HepG2 (cell line): ENCODE data around the gene FAF1. TPM values are rescaled to one million over a fixed set of nuclear protein-coding genes. Genes with fewer than 3 reads are reported as not detected.

Experiments
- AGO1 ChIP-seq: fragments of 200-400 bp; formaldehyde crosslinking; IDR thresholded peaks from 2 replicates; pipeline ENCODE4 v1.6.1; 2017; ENCODE audit warnings: mild to moderate bottlenecking, low read depth, low read length, moderate library complexity; ENCODE audit not compliant: poor library complexity, severe bottlenecking
- CBX5 ChIP-seq: sonication (generic); formaldehyde crosslinking; IDR thresholded peaks from 2 replicates; pipeline ENCODE4 v1.4.0; 2020; ENCODE audit warnings: missing genetic modification reagents, borderline replicate concordance
- EP300 ChIP-seq, 3 experiments: sonication (generic) in 1 of 3; formaldehyde crosslinking in 1 of 3; IDR thresholded peaks; 2 replicates each; pipeline versions ENCODE4 v1.5.1 to v1.6.1; 2011 to 2020; ENCODE audit warnings: low read depth in 2 of 3, low read length in 2 of 3, borderline replicate concordance in 1 of 3, improper control_type of control experiment in 1 of 3, mild to moderate bottlenecking in 1 of 3, missing genetic modification reagents in 1 of 3, moderate library complexity in 1 of 3
- EZH2 ChIP-seq: conservative IDR thresholded peaks from 2 replicates; pipeline ENCODE4 v1.6.1; 2012; ENCODE audit warnings: mild to moderate bottlenecking, low read depth, low read length, moderate library complexity
- FOSL2 ChIP-seq: sonication (generic); formaldehyde crosslinking; IDR thresholded peaks from 2 replicates; pipeline ENCODE4 v1.4.0; 2020; ENCODE audit warnings: missing genetic modification reagents
- GPN1 ChIP-seq: sonication (generic); formaldehyde crosslinking; IDR thresholded peaks from 2 replicates; pipeline ENCODE4 v1.5.1; 2020; ENCODE audit warnings: missing genetic modification reagents, borderline replicate concordance
- KDM5A ChIP-seq: fragments of 200-600 bp; sonication (generic); IDR thresholded peaks from 2 replicates; pipeline ENCODE4 v1.7.0; 2018; ENCODE audit warnings: antibody characterized with exemption, mild to moderate bottlenecking, low read length, borderline replicate concordance
- NAIF1 ChIP-seq: sonication (generic); formaldehyde crosslinking; IDR thresholded peaks from 2 replicates; pipeline ENCODE4 v1.5.0; 2020; ENCODE audit warnings: mild to moderate bottlenecking, missing genetic modification reagents, borderline replicate concordance
- NCOA1 ChIP-seq: sonication (generic); formaldehyde crosslinking; IDR thresholded peaks from 2 replicates; pipeline ENCODE4 v1.9.0; 2021; ENCODE audit warnings: missing genetic modification reagents
- PLRG1 ChIP-seq: fragments of 450-650 bp; conservative IDR thresholded peaks from 2 replicates; pipeline ENCODE4 v1.6.1; 2016
- RAD51 ChIP-seq: fragments of 450-650 bp; IDR thresholded peaks from 2 replicates; pipeline ENCODE4 v1.6.1; 2016; ENCODE audit warnings: borderline replicate concordance
- RBM22 ChIP-seq: fragments of 200-400 bp; formaldehyde crosslinking; optimal IDR thresholded peaks from 2 replicates; pipeline ENCODE3; 2017; ENCODE audit warnings: mild to moderate bottlenecking, low read length, moderate library complexity
- SMAD1 ChIP-seq: sonication (generic); formaldehyde crosslinking; IDR thresholded peaks from 2 replicates; pipeline ENCODE4 v1.4.0; 2020; ENCODE audit warnings: missing genetic modification reagents, low read depth, mild to moderate bottlenecking, borderline replicate concordance
- SOX6 ChIP-seq, 2 experiments: fragments of 450-650 bp in 1 of 2; sonication (generic) in 1 of 2; formaldehyde crosslinking in 1 of 2; IDR thresholded peaks; 2 replicates each; pipeline versions ENCODE4 v1.4.0 to v1.6.1; 2017 to 2020; ENCODE audit warnings: antibody characterized with exemption in 1 of 2, mild to moderate bottlenecking in 1 of 2, missing genetic modification reagents in 1 of 2
- SP4 ChIP-seq: sonication (generic); formaldehyde crosslinking; IDR thresholded peaks from 2 replicates; pipeline ENCODE4 v1.8.1; 2023; ENCODE audit warnings: mild to moderate bottlenecking, missing genetic modification reagents
- YY1 ChIP-seq: IDR thresholded peaks from 2 replicates; pipeline ENCODE4 v1.6.1; 2011; ENCODE audit warnings: low read length, low read depth, moderate library complexity, mild to moderate bottlenecking; ENCODE audit not compliant: insufficient read depth, insufficient replicate concordance
- ZBTB20 ChIP-seq: sonication (generic); formaldehyde crosslinking; IDR thresholded peaks from 2 replicates; pipeline ENCODE4 v1.8.1; 2023; ENCODE audit warnings: missing genetic modification reagents, low read depth, mild to moderate bottlenecking, borderline replicate concordance
- ZBTB3 ChIP-seq: sonication (generic); formaldehyde crosslinking; IDR thresholded peaks from 2 replicates; pipeline ENCODE4 v1.4.0; 2020; ENCODE audit warnings: low read depth, mild to moderate bottlenecking, moderate library complexity, missing genetic modification reagents, borderline replicate concordance
- ZMAT3 ChIP-seq: sonication (generic); formaldehyde crosslinking; conservative IDR thresholded peaks from 2 replicates; pipeline ENCODE4 v1.7.0; 2021; ENCODE audit warnings: missing genetic modification reagents
- ZNF143 ChIP-seq: sonication (generic); formaldehyde crosslinking; IDR thresholded peaks from 2 replicates; pipeline ENCODE4 v1.4.0; 2020; ENCODE audit warnings: missing genetic modification reagents
- ZNF260 ChIP-seq: sonication (generic); formaldehyde crosslinking; IDR thresholded peaks from 2 replicates; pipeline ENCODE4 v1.4.0; 2020; ENCODE audit warnings: missing genetic modification reagents, low read depth, mild to moderate bottlenecking, borderline replicate concordance
- ZNF572 ChIP-seq: sonication (generic); formaldehyde crosslinking; IDR thresholded peaks from 2 replicates; pipeline ENCODE4 v1.5.1; 2020; ENCODE audit warnings: mild to moderate bottlenecking, missing genetic modification reagents
- ZNF629 ChIP-seq: sonication (generic); formaldehyde crosslinking; conservative IDR thresholded peaks from 2 replicates; pipeline ENCODE4 v1.5.0; 2020; ENCODE audit warnings: missing genetic modification reagents
- ZSCAN31 ChIP-seq: sonication (generic); formaldehyde crosslinking; IDR thresholded peaks from 2 replicates; pipeline ENCODE4 v1.5.0; 2020; ENCODE audit warnings: low read depth, mild to moderate bottlenecking, missing genetic modification reagents
- polyA plus RNA-seq, 8 experiments: library from polyadenylated mRNA; depleted of rRNA in 3 of 8; stranded (reverse) in 7 of 8; unstranded in 1 of 8; fragments of >200 nt; fragmentation: Illumina TruSeq in 4 of 8; extraction: Trizol in 4 of 8; gene quantifications; 2 replicates each; pipeline versions ENCODE4 v1.2.1 to v1.2.3, GENCODE V29; 2011 to 2016; ENCODE audit warnings: low read depth in 4 of 8, missing spikeins in 1 of 8, mixed read lengths in 1 of 8; ENCODE audit not compliant: insufficient read depth in 1 of 8
- total RNA-seq, 5 experiments: library from RNA; depleted of rRNA; stranded (reverse); fragments of >200 nt; fragmentation: Illumina TruSeq; extraction: Trizol; gene quantifications; 2 replicates each; pipeline ENCODE4 v1.2.3, GENCODE V29; 2016; ENCODE audit warnings: low read depth in 1 of 5
- TF ChIP-seq, protein P1 (sequence below): IDR thresholded peaks from 2 replicates; pipeline ENCODE4 v1.6.1; 2016; ENCODE audit warnings: mild to moderate bottlenecking, missing biosample characterization, missing genetic modification reagents
- TF ChIP-seq, protein P2 (sequence below): sonication (generic); formaldehyde crosslinking; IDR thresholded peaks from 2 replicates; pipeline ENCODE4 v1.5.0; 2020; ENCODE audit warnings: mild to moderate bottlenecking, missing genetic modification reagents

Gene FAF1
- total and polyA plus RNA-seq, 2 of the 13 experiments (the other 11 are each of a cell fraction or from before 2014, with no cell fraction given) = 19.4 to 63.3 TPM

DNA sequence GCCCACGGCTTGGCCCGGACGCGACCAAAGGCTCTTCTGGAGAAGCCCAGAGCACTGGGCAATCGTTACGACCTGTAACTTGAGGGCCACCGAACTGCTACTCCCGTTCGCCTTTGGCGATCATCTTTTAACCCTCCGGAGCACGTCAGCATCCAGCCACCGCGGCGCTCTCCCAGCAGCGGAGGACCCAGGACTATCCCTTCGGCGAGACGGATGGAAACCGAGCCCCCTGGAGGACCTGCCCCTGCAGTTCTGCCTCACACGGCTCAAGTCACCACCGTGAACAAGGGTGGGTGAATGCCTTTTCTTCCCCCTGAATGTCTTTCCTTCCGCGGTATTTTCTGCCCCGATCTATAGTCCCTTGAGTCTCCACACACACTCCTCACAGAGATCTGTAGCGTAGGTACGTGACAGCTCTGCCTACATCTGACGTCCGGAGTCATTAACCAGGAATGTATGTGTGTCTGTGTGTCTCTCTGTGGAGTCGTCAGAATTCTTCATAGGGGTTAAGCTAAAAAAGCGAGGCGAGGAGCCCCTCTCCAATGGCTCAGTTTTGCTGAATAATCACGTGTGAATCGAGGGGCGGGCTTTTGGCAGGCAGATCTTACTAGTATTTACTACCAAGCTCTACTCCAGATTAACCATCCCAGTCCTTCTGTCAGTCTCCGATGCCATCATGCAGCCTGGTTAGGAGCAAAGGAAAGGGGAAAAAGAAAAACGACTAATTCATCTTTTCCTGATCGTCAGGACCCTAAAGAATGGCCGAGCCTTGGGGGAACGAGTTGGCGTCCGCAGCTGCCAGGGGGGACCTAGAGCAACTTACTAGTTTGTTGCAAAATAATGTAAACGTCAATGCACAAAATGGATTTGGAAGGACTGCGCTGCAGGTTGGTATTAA, 9.8 kb upstream of the FAF1 start, which contains the start of gene CDKN2C (continued):
- peak; percentile 37; the same call in 1 of the 2 replicates for TF ChIP-seq KDM5A
- TF ChIP-seq EP300 (IDR thresholded peaks at IDR 0.05; ENCODE audit: low read depth in 2 of 2, low read length in 2 of 2) = no peak
- no peak for TF ChIP-seq EP300 (CRISPR knock-in tag; IDR thresholded peaks at IDR 0.05; ENCODE audit: borderline replicate concordance)
- TF ChIP-seq RAD51 = no peak
- no peak for TF ChIP-seq ZNF629 (CRISPR knock-in tag)
- TF ChIP-seq, protein P1, sequence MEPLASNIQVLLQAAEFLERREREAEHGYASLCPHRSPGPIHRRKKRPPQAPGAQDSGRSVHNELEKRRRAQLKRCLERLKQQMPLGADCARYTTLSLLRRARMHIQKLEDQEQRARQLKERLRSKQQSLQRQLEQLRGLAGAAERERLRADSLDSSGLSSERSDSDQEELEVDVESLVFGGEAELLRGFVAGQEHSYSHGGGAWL (CRISPR knock-in tag) = no peak
- no peak for TF ChIP-seq AGO1
- no peak for TF ChIP-seq PLRG1
- peak; percentile 16; the same call in 1 of the 2 replicates for TF ChIP-seq ZSCAN31 (CRISPR knock-in tag)
- TF ChIP-seq ZBTB3 (CRISPR knock-in tag) = no peak
- peak; percentile 8; the same call in 1 of the 2 replicates for TF ChIP-seq FOSL2 (CRISPR knock-in tag)
- TF ChIP-seq YY1 = no peak
- TF ChIP-seq SP4 = peak; percentile 1; the same call in 1 of the 2 replicates
- TF ChIP-seq EZH2 = no peak
- TF ChIP-seq NCOA1 (CRISPR knock-in tag) = no peak
- TF ChIP-seq ZBTB20 = 0 out of 2 replicates have a peak, but pooled peaks have one; percentile 39
- peak; percentile 67 for TF ChIP-seq ZNF572
- no peak for TF ChIP-seq ZNF260 (CRISPR knock-in tag)
- TF ChIP-seq GPN1 (CRISPR knock-in tag) = no peak
- no peak for TF ChIP-seq NAIF1 (CRISPR knock-in tag)
- no peak for TF ChIP-seq SMAD1 (CRISPR knock-in tag)
- TF ChIP-seq ZNF143 = no peak
- TF ChIP-seq, protein P2, sequence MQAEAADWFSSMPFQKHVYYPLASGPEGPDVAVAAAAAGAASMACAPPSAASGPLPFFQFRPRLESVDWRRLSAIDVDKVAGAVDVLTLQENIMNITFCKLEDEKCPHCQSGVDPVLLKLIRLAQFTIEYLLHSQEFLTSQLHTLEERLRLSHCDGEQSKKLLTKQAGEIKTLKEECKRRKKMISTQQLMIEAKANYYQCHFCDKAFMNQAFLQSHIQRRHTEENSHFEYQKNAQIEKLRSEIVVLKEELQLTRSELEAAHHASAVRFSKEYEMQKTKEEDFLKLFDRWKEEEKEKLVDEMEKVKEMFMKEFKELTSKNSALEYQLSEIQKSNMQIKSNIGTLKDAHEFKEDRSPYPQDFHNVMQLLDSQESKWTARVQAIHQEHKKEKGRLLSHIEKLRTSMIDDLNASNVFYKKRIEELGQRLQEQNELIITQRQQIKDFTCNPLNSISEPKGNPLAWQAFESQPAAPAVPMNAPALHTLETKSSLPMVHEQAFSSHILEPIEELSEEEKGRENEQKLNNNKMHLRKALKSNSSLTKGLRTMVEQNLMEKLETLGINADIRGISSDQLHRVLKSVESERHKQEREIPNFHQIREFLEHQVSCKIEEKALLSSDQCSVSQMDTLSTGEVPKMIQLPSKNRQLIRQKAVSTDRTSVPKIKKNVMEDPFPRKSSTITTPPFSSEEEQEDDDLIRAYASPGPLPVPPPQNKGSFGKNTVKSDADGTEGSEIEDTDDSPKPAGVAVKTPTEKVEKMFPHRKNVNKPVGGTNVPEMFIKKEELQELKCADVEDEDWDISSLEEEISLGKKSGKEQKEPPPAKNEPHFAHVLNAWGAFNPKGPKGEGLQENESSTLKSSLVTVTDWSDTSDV = 0 out of 2 replicates have a peak, but pooled peaks have one; percentile 36
- TF ChIP-seq ZMAT3 (CRISPR knock-in tag) = 0 out of 2 replicates have a peak, but pooled peaks have one; percentile 26
- no peak for TF ChIP-seq RBM22
- no peak for TF ChIP-seq SOX6 (IDR thresholded peaks at IDR 0.05)
- no peak for TF ChIP-seq SOX6 (CRISPR knock-in tag; IDR thresholded peaks at IDR 0.05)
- 0 out of 2 replicates have a peak, but pooled peaks have one; percentile 31 for TF ChIP-seq CBX5 (CRISPR knock-in tag)
